Natural killer cell (primary cell): ENCODE measurements around the gene MFSD12. TPM values are rescaled to one million over a fixed set of nuclear protein-coding genes. Genes with fewer than 3 reads are reported as not detected.
A peak's percentile ranks its signal among the peaks of the same experiment; 100 is the strongest.

Experiments used
- ATAC-seq, 3 donors: fragments of 150-1000 bp in 2 of 3; fragments of 200-7000 bp in 1 of 3; cut with Tn5 transposase; 1 replicate in 1 of 3; 2 replicates in 2 of 3; pipeline ENCODE4 v1.10.0; 2021; ENCODE audit warnings: mild to moderate bottlenecking in 2 of 3, moderate library complexity in 2 of 3
- DNase-seq, 2 donors: peaks; one replicate each; pipeline versions ENCODE4 v3.0.0 to v3.0.0-alpha.2; 2013 to 2021; ENCODE audit warnings: mixed read lengths in 1 of 2
- H3K27ac ChIP-seq: one replicate; pipeline ENCODE4 v1.5.1; 2013; ENCODE audit warnings: mild to moderate bottlenecking, low read length
- H3K27me3 ChIP-seq: one replicate; pipeline ENCODE4 v1.6.1; 2013; ENCODE audit warnings: low read length; ENCODE audit not compliant: control insufficient read depth, insufficient read depth
- H3K36me3 ChIP-seq: one replicate; pipeline ENCODE4 v1.6.1; 2013; ENCODE audit warnings: low read length; ENCODE audit not compliant: control insufficient read depth, insufficient read depth
- H3K4me1 ChIP-seq: one replicate; pipeline ENCODE4 v1.6.1; 2013; ENCODE audit warnings: low read length; ENCODE audit not compliant: control insufficient read depth, insufficient read depth
- H3K4me3 ChIP-seq: one replicate; pipeline ENCODE4 v1.5.1; 2013; ENCODE audit warnings: low read length
- H3K9me3 ChIP-seq: one replicate; pipeline ENCODE4 v1.6.1; 2013; ENCODE audit warnings: low read length; ENCODE audit not compliant: control insufficient read depth, insufficient read depth
- H3K27ac Mint-ChIP-seq, 2 donors: one replicate each; pipeline ENCODE4 v1.8.0; 2022; ENCODE audit warnings: mild to moderate bottlenecking in 2 of 2, mixed read lengths in 2 of 2, moderate library complexity in 1 of 2
- H3K27me3 Mint-ChIP-seq, 2 donors: one replicate each; pipeline ENCODE4 v1.8.0; 2022; ENCODE audit warnings: low read depth in 2 of 2, mixed read lengths in 2 of 2
- H3K36me3 Mint-ChIP-seq: one replicate; pipeline ENCODE4 v1.8.0; 2022; ENCODE audit warnings: mixed read lengths
- H3K4me1 Mint-ChIP-seq, 2 donors: one replicate each; pipeline ENCODE4 v1.8.0; 2022; ENCODE audit warnings: mixed read lengths in 2 of 2
- H3K4me3 Mint-ChIP-seq: one replicate; pipeline ENCODE4 v1.8.0; 2022; ENCODE audit warnings: mild to moderate bottlenecking, moderate library complexity, mixed read lengths
- H3K9me3 Mint-ChIP-seq, 2 donors: one replicate each; pipeline ENCODE4 v1.8.0; 2022; ENCODE audit warnings: mixed read lengths in 2 of 2
- CTCF ChIP-seq: fragments of 200-600 bp; IDR thresholded peaks from one replicate; pipeline ENCODE4 v1.8.0; 2022; ENCODE audit warnings: antibody characterized with exemption
- WGBS: methylation state at CpG from one replicate; pipeline ENCODE4 v1.1.7; 2013; ENCODE audit warnings: missing lambda C conversion rate; ENCODE audit not compliant: insufficient coverage; 5-methylcytosine and 5-hydroxymethylcytosine counted together
- intact Hi-C: fragments of 100-400 bp; cut with micrococcal nuclease; formaldehyde crosslinking; loops from one replicate; pipeline ENCODE4 v1.14.2; 2022
- total RNA-seq, 4 donors: library from RNA; stranded (reverse); fragments of 120-200 nt in 1 of 4; gene quantifications; one replicate each; pipeline versions ENCODE4 v1.2.3 to v1.2.4, GENCODE V29; 2013 to 2022

MFSD12 gene
- total RNA-seq, 3 donors from 2014 or later (not counting 1 experiment from before 2014, with no cell fraction given) = 29.8 to 34.5 (median 33.6) TPM

GRCh38 chr19:3604227-3604986 is 47.0 kb upstream of the MFSD12 start:
- Mint-ChIP-seq H3K27ac (no peak overlapping the region), H3K4me3 (peak overlapping the region; percentile 38)
- no peaks in the 10 kb centered on the region for H3K9me3 ChIP-seq

GRCh38 chr19:3603121-3603811 is 45.9 kb upstream of the MFSD12 start:
- intact Hi-C loops = no loop called here
- DNase-seq (no peak), ATAC-seq (no peak)
- Histone ChIP-seq H3K4me1 (peaks cover 43% of the 10 kb centered on the region), H3K9me3 (no peaks in the 10 kb centered on the region), H3K27ac (no peak overlapping the region), H3K36me3 (no peaks in the 10 kb centered on the region), H3K4me3 (no peak overlapping the region), H3K27me3 (no peaks in the 10 kb centered on the region)
- no peak overlapping the region for H3K4me3 Mint-ChIP-seq
- no peak overlapping the region for H3K27ac Mint-ChIP-seq
- H3K4me1 Mint-ChIP-seq = peaks cover 6 to 13% of the 10 kb centered on the region in 2 donors
- 94% methylated on average over 23 of the region's 23 CpGs for WGBS
- no peak for TF ChIP-seq CTCF
- no peaks in the 10 kb centered on the region for H3K27me3 Mint-ChIP-seq
- no peaks in the 10 kb centered on the region for H3K36me3 Mint-ChIP-seq
- H3K9me3 Mint-ChIP-seq = no peaks in the 10 kb centered on the region

More at GRCh38 chr19:3604227-3604986, 47.0 kb upstream of the MFSD12 start:
- H3K4me1 Mint-ChIP-seq = peaks cover 7 to 21% of the 10 kb centered on the region in 2 donors
- intact Hi-C loops = no loop called here
- ATAC-seq (no peak), DNase-seq (no peak)
- no peaks in the 10 kb centered on the region for H3K27me3 ChIP-seq
- H3K9me3 Mint-ChIP-seq = no peaks in the 10 kb centered on the region
- 65% methylated on average over 27 of the region's 27 CpGs for WGBS
- H3K36me3 ChIP-seq = no peaks in the 10 kb centered on the region
- no peaks in the 10 kb centered on the region for H3K27me3 Mint-ChIP-seq
- peak overlapping the region; percentile 47 for H3K27ac ChIP-seq
- H3K4me1 ChIP-seq = peaks cover 52% of the 10 kb centered on the region
- H3K36me3 Mint-ChIP-seq = no peaks in the 10 kb centered on the region
- no peak for TF ChIP-seq CTCF
- H3K4me3 ChIP-seq = peak overlapping the region; percentile 14

- 93% methylated on average over 11 of the region's 12 CpGs for WGBS
- Histone ChIP-seq H3K4me1 (peaks cover 22% of the 10 kb centered on the region), H3K27me3 (no peaks in the 10 kb centered on the region), H3K4me3 (no peak overlapping the region), H3K27ac (no peak overlapping the region), H3K36me3 (no peaks in the 10 kb centered on the region), H3K9me3 (no peaks in the 10 kb centered on the region)
- H3K27me3 Mint-ChIP-seq = no peaks in the 10 kb centered on the region
- DNase-seq (no peak), ATAC-seq (no peak)
- H3K36me3 Mint-ChIP-seq = no peaks in the 10 kb centered on the region
- no peak overlapping the region for H3K4me3 Mint-ChIP-seq
- intact Hi-C loops = no loop called here
- no peak for TF ChIP-seq CTCF
- no peaks in the 10 kb centered on the region for H3K4me1 Mint-ChIP-seq
- H3K27ac Mint-ChIP-seq = no peak overlapping the region
- H3K9me3 Mint-ChIP-seq = no peaks in the 10 kb centered on the region
These were observed 43.6 kb upstream of the MFSD12 start for GRCh38 chr19:3601021-3601420.
